Colonic mucosa (tissue), 4 donors: ENCODE measurements around the gene BCKDHB. TPM values are rescaled to one million over a fixed set of nuclear protein-coding genes. Genes with fewer than 3 reads are reported as not detected.
"Not testable (repeated sequence)": the region's sequence is repeated elsewhere in the genome, so short reads cannot be mapped to it uniquely, and the experiment has no call there.

Source experiments
- DNase-seq: peaks from one replicate; pipeline ENCODE4 v3.0.0-alpha.2; 2020
- H3K27ac ChIP-seq: fragments of 200-600 bp; one replicate; pipeline ENCODE4 v1.8.0; 2021
- H3K27me3 ChIP-seq: fragments of 200-600 bp; one replicate; pipeline ENCODE4 v1.8.0; 2021
- H3K36me3 ChIP-seq: fragments of 200-600 bp; one replicate; pipeline ENCODE4 v1.8.0; 2021
- H3K4me1 ChIP-seq: fragments of 200-600 bp; one replicate; pipeline ENCODE4 v1.8.0; 2021; ENCODE audit warnings: mild to moderate bottlenecking
- H3K4me3 ChIP-seq: fragments of 200-600 bp; one replicate; pipeline ENCODE4 v1.8.0; 2021
- H3K9ac ChIP-seq, 2 donors: one replicate each; pipeline ENCODE4 v1.7.0; 2013; ENCODE audit warnings: control low read depth in 2 of 2, low read depth in 2 of 2, low read length in 2 of 2
- H3K9me3 ChIP-seq: fragments of 200-600 bp; one replicate; pipeline ENCODE4 v1.8.0; 2021
- intact Hi-C: fragments of 100-400 bp; cut with DNase I; formaldehyde crosslinking; loops from one replicate; pipeline ENCODE4 v1.14.1; 2022
- total RNA-seq, 2 donors: library from RNA; stranded (reverse); fragmentation: NEBNext Ultra II Directional in 1 of 2; extraction: Animal tissue kit (Norgen Biotek cat#: 25700) in 1 of 2; gene quantifications; one replicate each; pipeline ENCODE4 v1.2.1, GENCODE V29; 2021
- TF ChIP-seq, protein P1 (sequence below): fragments of 200-600 bp; IDR thresholded peaks from one replicate; pipeline ENCODE4 v1.8.0; 2022; ENCODE audit warnings: antibody characterized with exemption, mild to moderate bottlenecking
- donor health status: healthy.
- donor health status: DM: no; HTN: no; CAD: no.
- donor health status: DM: no; HTN: no; CAD: no.

Gene BCKDHB
- total RNA-seq, 2 donors from 2014 or later: 27.4 to 47.1 TPM

DNA sequence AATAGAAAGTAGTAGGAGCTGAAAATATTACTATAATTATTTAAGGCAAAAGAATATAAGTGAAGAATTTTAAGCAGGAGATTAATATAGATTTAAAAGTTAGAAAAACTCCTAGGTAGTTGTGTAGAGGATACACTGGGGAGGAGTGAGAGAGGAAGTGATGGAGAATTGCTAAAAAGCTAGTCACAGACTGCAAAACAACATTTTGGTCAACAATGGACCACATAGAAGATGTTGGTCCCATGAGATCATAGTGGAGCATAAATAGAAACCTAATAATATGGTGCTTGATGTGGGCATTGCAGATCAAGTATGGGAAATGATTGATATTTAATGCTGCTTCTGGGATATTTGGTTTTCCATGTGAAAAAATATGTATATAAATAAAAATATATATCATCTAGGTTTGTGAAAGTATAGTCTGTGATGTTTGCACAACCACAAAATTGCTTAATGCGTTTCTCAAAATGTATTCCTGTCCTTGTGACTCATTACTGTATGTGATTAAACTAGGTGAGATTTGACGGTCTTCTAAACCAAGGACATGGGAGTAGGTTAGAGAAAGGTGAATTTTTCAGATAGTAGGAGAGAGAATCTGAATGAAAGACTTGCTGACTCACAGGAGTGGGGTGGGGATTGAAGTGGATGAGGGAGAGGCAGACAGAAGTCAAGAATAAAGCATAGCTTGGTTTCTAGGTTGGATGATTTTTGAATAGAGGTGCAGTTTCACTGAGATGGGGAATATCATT is 174.0 kb downstream of the BCKDHB start:
- no peak overlapping the region for H3K27ac ChIP-seq
- H3K9ac ChIP-seq: no peak overlapping the region
- no peaks in the 10 kb centered on the region for H3K4me1 ChIP-seq
- intact Hi-C loops: no loop called here
- TF ChIP-seq, protein P1, sequence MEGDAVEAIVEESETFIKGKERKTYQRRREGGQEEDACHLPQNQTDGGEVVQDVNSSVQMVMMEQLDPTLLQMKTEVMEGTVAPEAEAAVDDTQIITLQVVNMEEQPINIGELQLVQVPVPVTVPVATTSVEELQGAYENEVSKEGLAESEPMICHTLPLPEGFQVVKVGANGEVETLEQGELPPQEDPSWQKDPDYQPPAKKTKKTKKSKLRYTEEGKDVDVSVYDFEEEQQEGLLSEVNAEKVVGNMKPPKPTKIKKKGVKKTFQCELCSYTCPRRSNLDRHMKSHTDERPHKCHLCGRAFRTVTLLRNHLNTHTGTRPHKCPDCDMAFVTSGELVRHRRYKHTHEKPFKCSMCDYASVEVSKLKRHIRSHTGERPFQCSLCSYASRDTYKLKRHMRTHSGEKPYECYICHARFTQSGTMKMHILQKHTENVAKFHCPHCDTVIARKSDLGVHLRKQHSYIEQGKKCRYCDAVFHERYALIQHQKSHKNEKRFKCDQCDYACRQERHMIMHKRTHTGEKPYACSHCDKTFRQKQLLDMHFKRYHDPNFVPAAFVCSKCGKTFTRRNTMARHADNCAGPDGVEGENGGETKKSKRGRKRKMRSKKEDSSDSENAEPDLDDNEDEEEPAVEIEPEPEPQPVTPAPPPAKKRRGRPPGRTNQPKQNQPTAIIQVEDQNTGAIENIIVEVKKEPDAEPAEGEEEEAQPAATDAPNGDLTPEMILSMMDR: no peak
- no peak for DNase-seq
- H3K27me3 ChIP-seq: no peaks in the 10 kb centered on the region
- H3K9me3 ChIP-seq: no peaks in the 10 kb centered on the region
- H3K36me3 ChIP-seq: no peaks in the 10 kb centered on the region
- H3K4me3 ChIP-seq: no peak overlapping the region

DNA sequence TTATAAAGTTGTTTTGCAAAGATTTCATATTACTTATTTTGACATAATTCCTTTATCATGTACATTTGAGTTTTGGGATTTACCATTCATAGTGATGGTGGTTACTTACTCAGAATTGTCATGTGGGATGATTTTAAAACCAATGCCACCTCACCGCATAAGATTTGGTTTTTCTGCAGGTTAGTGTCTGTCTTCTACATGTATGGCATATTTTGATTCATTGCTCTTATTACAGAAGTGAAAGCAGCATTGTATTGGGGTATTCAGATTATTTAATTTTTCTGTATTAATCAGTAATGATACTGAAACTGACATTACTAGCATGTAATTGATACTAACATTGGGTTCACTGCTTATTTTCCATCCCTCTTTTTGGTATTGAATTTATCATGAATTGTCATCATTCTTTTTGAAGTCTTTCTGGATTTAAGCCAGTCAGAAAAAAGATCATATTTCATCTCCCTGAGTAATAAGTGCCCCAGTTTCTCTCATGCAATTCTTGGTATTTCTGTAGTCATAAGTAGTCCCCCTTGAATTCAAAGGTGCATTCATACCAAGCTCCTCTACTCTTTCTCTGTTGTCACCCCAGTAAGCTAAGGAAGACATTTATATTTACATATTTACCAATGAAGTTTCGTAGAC is 176.6 kb downstream of the BCKDHB start:
- H3K4me3 ChIP-seq: no peak overlapping the region
- H3K36me3 ChIP-seq: no peaks in the 10 kb centered on the region
- no peak overlapping the region for H3K9ac ChIP-seq
- H3K27me3 ChIP-seq: no peaks in the 10 kb centered on the region
- no peaks in the 10 kb centered on the region for H3K9me3 ChIP-seq
- H3K27ac ChIP-seq: no peak overlapping the region
- TF ChIP-seq, protein P1: no peak
- intact Hi-C loops: no loop called here
- H3K4me1 ChIP-seq: no peaks in the 10 kb centered on the region
- no peak for DNase-seq

DNA sequence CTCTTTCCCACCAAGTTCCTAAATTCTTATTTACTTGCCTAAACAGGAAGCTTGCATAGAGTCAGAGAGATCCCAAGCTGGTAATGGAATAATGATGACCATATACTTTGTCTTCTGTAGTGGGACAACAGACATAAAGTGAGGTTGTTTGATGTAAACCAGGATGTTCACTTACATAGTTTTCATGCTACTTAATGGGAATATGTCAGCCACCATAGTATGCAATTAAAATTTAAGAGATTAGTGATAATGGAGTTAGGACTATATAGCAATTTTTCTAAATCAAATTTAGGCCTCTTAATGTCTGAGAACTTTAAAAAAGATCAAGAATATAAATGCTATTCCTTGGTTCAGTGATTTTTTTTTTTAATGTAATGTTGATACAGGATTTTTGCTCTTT is 180.6 kb downstream of the BCKDHB start:
- intact Hi-C loops: no loop called here
- Histone ChIP-seq H3K4me1 (no peaks in the 10 kb centered on the region), H3K9me3 (no peaks in the 10 kb centered on the region), H3K27me3 (no peaks in the 10 kb centered on the region), H3K36me3 (no peaks in the 10 kb centered on the region), H3K9ac (no peak overlapping the region), H3K4me3 (no peak overlapping the region), H3K27ac (no peak overlapping the region)
- TF ChIP-seq, protein P1: no peak
- no peak for DNase-seq

DNA sequence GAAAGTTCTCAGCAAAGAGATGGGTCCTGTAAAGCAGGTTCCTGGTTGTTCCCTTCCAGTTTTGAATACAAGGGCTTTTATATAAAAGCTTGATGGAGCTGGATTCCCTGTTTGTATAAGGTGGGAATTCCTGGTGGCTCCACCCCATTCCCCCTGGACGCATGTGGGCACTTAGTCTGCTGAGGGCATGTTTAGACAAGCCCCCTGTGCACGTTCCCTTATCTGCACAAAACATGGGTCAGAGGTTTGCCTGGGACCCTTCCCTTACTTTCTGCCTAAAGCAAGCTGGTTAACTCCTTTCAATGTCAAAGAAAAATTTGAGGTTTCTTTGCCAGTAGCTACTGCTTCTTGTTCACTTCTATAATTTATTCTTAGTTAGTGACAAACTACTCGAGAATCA is 181.1 kb downstream of the BCKDHB start:
- intact Hi-C loops: no loop called here
- TF ChIP-seq, protein P1: no peak
- Histone ChIP-seq H3K4me1 (no peaks in the 10 kb centered on the region), H3K9me3 (no peaks in the 10 kb centered on the region), H3K27me3 (no peaks in the 10 kb centered on the region), H3K9ac (no peak overlapping the region), H3K27ac (no peak overlapping the region), H3K4me3 (no peak overlapping the region), H3K36me3 (no peaks in the 10 kb centered on the region)
- DNase-seq: no peak

DNA sequence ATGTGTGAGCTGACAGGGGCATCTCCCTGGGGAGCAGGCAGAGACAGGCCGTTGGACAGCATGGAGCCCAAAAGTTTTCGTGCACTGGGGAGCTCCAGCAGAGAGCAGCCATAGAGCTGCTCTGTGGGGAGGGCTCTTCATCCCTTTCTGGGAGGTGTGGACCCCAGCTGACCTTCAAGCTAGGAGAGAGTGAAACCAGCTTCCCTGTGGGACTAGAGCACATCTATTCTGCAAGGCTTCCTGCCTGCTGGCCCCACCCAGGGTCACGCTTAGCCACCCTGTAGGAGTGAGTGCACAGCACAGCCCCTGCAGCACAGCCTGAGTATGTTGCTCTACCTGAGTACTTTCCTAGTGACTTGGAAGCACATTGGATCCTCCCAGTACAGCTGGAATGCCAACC is 183.3 kb downstream of the BCKDHB start:
- Histone ChIP-seq H3K27me3 (no peaks in the 10 kb centered on the region), H3K27ac (no peak overlapping the region), H3K4me1 (no peaks in the 10 kb centered on the region), H3K4me3 (no peak overlapping the region), H3K9me3 (no peaks in the 10 kb centered on the region), H3K9ac (no peak overlapping the region), H3K36me3 (no peaks in the 10 kb centered on the region)
- intact Hi-C loops: no loop called here
- TF ChIP-seq, protein P1: no peak
- no peak for DNase-seq

DNA sequence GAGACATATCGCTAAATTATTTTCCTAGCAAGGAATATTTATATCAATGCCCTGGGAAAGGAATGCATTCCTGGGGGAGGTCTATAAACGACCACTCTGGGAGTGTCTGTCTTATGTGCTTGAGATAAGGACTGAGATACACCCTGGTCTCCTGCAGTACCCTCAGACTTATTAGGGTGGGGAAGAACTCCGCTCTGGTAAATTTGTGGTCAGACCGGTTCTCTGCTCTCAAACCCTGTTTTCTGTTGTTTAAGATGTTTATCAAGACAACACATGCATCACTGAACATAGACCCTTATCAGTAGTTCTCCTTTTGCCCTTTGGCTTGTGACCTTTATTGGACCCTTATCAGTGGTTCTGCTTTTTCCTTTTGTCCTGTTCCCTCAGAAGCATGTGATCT is 188.1 kb downstream of the BCKDHB start:
- intact Hi-C loops, H3K27ac ChIP-seq, H3K27me3 ChIP-seq, H3K36me3 ChIP-seq, DNase-seq, H3K4me3 ChIP-seq, H3K9ac ChIP-seq, H3K4me1 ChIP-seq, H3K9me3 ChIP-seq: not testable (repeated sequence)
